ENCODE data around the gene RNF213. TPM values are rescaled to one million over a fixed set of nuclear protein-coding genes. Genes with fewer than 3 reads are reported as not detected.

Gene RNF213
- total and polyA plus RNA-seq, 10 of the 15 experiments (the other 5 are each of a cell fraction or from before 2014, with no cell fraction given): 18.6 to 145 (median 65.8) TPM

GRCh38 chr17:80268427-80268826 lies 7.8 kb downstream of the RNF213 start:
- FAIRE-seq: no peak
- ChIA-PET POLR2A (no interaction called here), RAD21 (ENCODE audit: unreplicated experiment) (no interaction called here), SMC1A (ENCODE audit: uncharacterized antibody, unreplicated experiment) (no interaction called here), CTCF (interaction anchor here (0.6 kb wide), 1 partner anchor 14 kb away, joined by 3 read pairs; no protein-coding TSS in a partner anchor)
- H3K9me3 ChIP-seq (replicated peaks; ENCODE audit: control insufficient read depth, insufficient read depth, low read length): no peaks in the 10 kb centered on the region; the same call in 2 of the 3 replicates
- no TSS peak for BruUV-seq (replicated peaks)
- H3K27me3 ChIP-seq (replicated peaks in 1 of 2; ENCODE audit: control insufficient read depth in 2 of 2, insufficient read depth in 2 of 2, low read length in 1 of 2): no peaks in the 10 kb centered on the region
- intact Hi-C loops (cut with micrococcal nuclease; ENCODE audit: unreplicated experiment): no loop called here
- peaks cover 13 to 39% of the 10 kb centered on the region in 2 experiments; a peak in 3 of 4 replicates for H3K36me3 ChIP-seq (ENCODE audit: control insufficient read depth in 2 of 2, insufficient read depth in 2 of 2, low read length in 1 of 2)
- H3K4me2 ChIP-seq (ENCODE audit: control insufficient read depth, insufficient read depth): no peak overlapping the region
- H2AFZ ChIP-seq (ENCODE audit: control insufficient read depth, low read depth, low read length): no peak overlapping the region
- H3K27ac ChIP-seq (ENCODE audit: control insufficient read depth, insufficient read depth): no peak overlapping the region
- H3K4me3 ChIP-seq: no peak overlapping the region
- peaks cover 55% of the 10 kb centered on the region for H3K79me2 ChIP-seq (ENCODE audit: control insufficient read depth, insufficient read depth, low read length)
- no peak for DNase-seq (ENCODE audit: low read depth, low spot score)
- H4K20me1 ChIP-seq (ENCODE audit: control insufficient read depth, insufficient read depth): peaks cover 5% of the 10 kb centered on the region
- in situ Hi-C loops (cut with MboI): no loop called here
- H3K9ac ChIP-seq (ENCODE audit: control insufficient read depth, insufficient read depth, low read length): no peak overlapping the region
- 84% methylated on average over 4 of the region's 4 CpGs for WGBS (ENCODE audit: insufficient coverage, insufficient replicate concordance, low lambda C conversion rate, missing lambda C conversion rate)
- ATAC-seq: no peak
- H3K4me1 ChIP-seq (ENCODE audit: control insufficient read depth, insufficient read depth, low read length): peaks cover 8% of the 10 kb centered on the region
- TF ChIP-seq E2F4 (IDR thresholded peaks at IDR 0.05; ENCODE audit: low read depth, low read length) (no peak), BHLHE40 (IDR thresholded peaks at IDR 0.05; ENCODE audit: borderline replicate concordance in 1 of 2, low read depth in 2 of 2, low read length in 1 of 2) (no peak), CREB1 (IDR thresholded peaks at IDR 0.05; ENCODE audit: low read depth) (no peak), BCLAF1 (IDR thresholded peaks at IDR 0.05) (no peak), CREM (IDR thresholded peaks at IDR 0.05; ENCODE audit: low read depth) (no peak), CTCF (IDR thresholded peaks at IDR 0.05 in 2 of 3, conservative IDR thresholded peaks at IDR 0.05 in 1 of 3; ENCODE audit: control insufficient read depth in 2 of 3, extremely low read depth in 1 of 3, insufficient read depth in 1 of 3, low read depth in 3 of 3, low read length in 3 of 3) (no peak), MEF2B (IDR thresholded peaks at IDR 0.05; ENCODE audit: partially characterized antibody, poor library complexity, severe bottlenecking) (no peak), BCL11A (IDR thresholded peaks at IDR 0.05; ENCODE audit: low read depth, low read length) (no peak)

All from GM12878 (cell line).